ENCODE results near the gene GALNT5.
A peak's percentile ranks its signal among the peaks of the same experiment; 100 is the strongest.

GALNT5 gene

GRCh38 chr2:157296958-157297357, 39.5 kb downstream of the GALNT5 start:
- no peak for DNase-seq

- no peak for DNase-seq
Observed at GRCh38 chr2:157301307-157301706, 43.8 kb downstream of the GALNT5 start.

- DNase-seq = peak; percentile 70
Observed at GRCh38 chr2:157302492-157303099, 45.1 kb downstream of the GALNT5 start.

GRCh38 chr2:157303612-157304011, 46.1 kb downstream of the GALNT5 start:
- no peak for DNase-seq

GRCh38 chr2:157304811-157305722, 47.6 kb downstream of the GALNT5 start:
- peak; percentile 97 for DNase-seq

GRCh38 chr2:157305723-157306110, 48.2 kb downstream of the GALNT5 start:
- DNase-seq = no peak

GRCh38 chr2:157307021-157307420, 49.5 kb downstream of the GALNT5 start:
- peak; percentile 61 for DNase-seq

- no peak for DNase-seq
Observed at GRCh38 chr2:157309878-157310277, 52.4 kb downstream of the GALNT5 start.

GRCh38 chr2:157311706-157312105, 54.2 kb downstream of the GALNT5 start:
- DNase-seq = no peak

GRCh38 chr2:157312866-157313486, 55.5 kb downstream of the GALNT5 start:
- peak; percentile 50 for DNase-seq

- no peak for DNase-seq
Observed at GRCh38 chr2:157315901-157316300, 58.4 kb downstream of the GALNT5 start.

GRCh38 chr2:157318884-157319283, 61.4 kb downstream of the GALNT5 start:
- no peak for DNase-seq

GRCh38 chr2:157319795-157320194, 62.3 kb downstream of the GALNT5 start:
- DNase-seq = no peak

- DNase-seq = no peak
Observed at GRCh38 chr2:157320409-157320808, 62.9 kb downstream of the GALNT5 start.

GRCh38 chr2:157321466-157321865, 64.0 kb downstream of the GALNT5 start:
- DNase-seq = no peak

- no peak for DNase-seq
Observed at GRCh38 chr2:157322432-157322831, 64.9 kb downstream of the GALNT5 start.

GRCh38 chr2:157324331-157324843, 66.9 kb downstream of the GALNT5 start:
- DNase-seq = no peak

- no peak for DNase-seq
Observed at GRCh38 chr2:157325786-157326185, 68.3 kb downstream of the GALNT5 start, which contains the start of gene ERMN. TSS of gene ERMN (minus strand) at chr2:157325824. CDS start at chr2:157325642, 182 bp downstream.

GRCh38 chr2:157326698-157327097, 69.2 kb downstream of the GALNT5 start:
- DNase-seq = no peak

- no peak for DNase-seq
Observed at GRCh38 chr2:157327200-157327599, 69.7 kb downstream of the GALNT5 start.

- DNase-seq = peak; percentile 77
Observed at GRCh38 chr2:157327621-157328500, 70.4 kb downstream of the GALNT5 start.

GRCh38 chr2:157329524-157329923, 72.0 kb downstream of the GALNT5 start:
- DNase-seq = no peak
